SK-N-MC (cell line): Measurements from ENCODE around the gene AHRR.

ENCODE experiments used
- DNase-seq: peaks from one replicate; pipeline ENCODE4 v3.0.0-alpha.2; 2011; ENCODE audit warnings: low read depth, low spot score
- H3K27ac ChIP-seq: fragments of 200-600 bp; sonication (generic); 2 replicates; pipeline ENCODE4 v1.5.1; 2016; ENCODE audit warnings: mixed run types
- H3K36me3 ChIP-seq: fragments of 200-600 bp; sonication (generic); 2 replicates; pipeline ENCODE4 v1.6.1; 2017; ENCODE audit warnings: antibody characterized with exemption, low read length, mixed read lengths; ENCODE audit not compliant: insufficient read depth
- H3K4me3 ChIP-seq: fragments of 200-600 bp; sonication (generic); 2 replicates; pipeline ENCODE4 v1.5.1; 2016
- H3K9ac ChIP-seq: fragments of 200-600 bp; sonication (generic); 2 replicates; pipeline ENCODE4 v1.8.0; 2017; ENCODE audit warnings: mixed run types, mixed read lengths; ENCODE audit not compliant: insufficient read length
- H3K9me3 ChIP-seq: fragments of 200-600 bp; sonication (generic); 2 replicates; pipeline ENCODE4 v1.6.1; 2017; ENCODE audit warnings: low read depth, mild to moderate bottlenecking, antibody characterized with exemption, low read length, moderate library complexity, mixed read lengths
- EZH2 ChIP-seq: fragments of 200-600 bp; sonication (generic); IDR thresholded peaks from one replicate; pipeline ENCODE4 v1.6.1; 2017; ENCODE audit warnings: antibody characterized with exemption
- FOXP2 ChIP-seq: optimal IDR thresholded peaks from 2 replicates; pipeline ENCODE3; 2011; ENCODE audit warnings: mild to moderate bottlenecking, moderate library complexity; ENCODE audit not compliant: insufficient read depth; ENCODE audit errors: extremely low read length, control extremely low read depth
- POLR2AphosphoS5 ChIP-seq: IDR thresholded peaks from 2 replicates; pipeline ENCODE4 v1.6.1; 2012; ENCODE audit warnings: mild to moderate bottlenecking, low read depth, low read length, borderline replicate concordance

Gene AHRR

GRCh38 chr5:326109-326508 is 4.6 kb downstream of the AHRR start:
- H3K9me3 ChIP-seq: no peaks in the 10 kb centered on the region
- no peak overlapping the region for H3K4me3 ChIP-seq
- no peak for TF ChIP-seq FOXP2
- TF ChIP-seq EZH2: no peak
- TF ChIP-seq POLR2AphosphoS5: no peak
- no peak overlapping the region for H3K9ac ChIP-seq
- H3K27ac ChIP-seq: no peak overlapping the region
- peaks cover 19% of the 10 kb centered on the region; the same call in 1 of the 2 replicates for H3K36me3 ChIP-seq
- DNase-seq: no peak

DNA sequence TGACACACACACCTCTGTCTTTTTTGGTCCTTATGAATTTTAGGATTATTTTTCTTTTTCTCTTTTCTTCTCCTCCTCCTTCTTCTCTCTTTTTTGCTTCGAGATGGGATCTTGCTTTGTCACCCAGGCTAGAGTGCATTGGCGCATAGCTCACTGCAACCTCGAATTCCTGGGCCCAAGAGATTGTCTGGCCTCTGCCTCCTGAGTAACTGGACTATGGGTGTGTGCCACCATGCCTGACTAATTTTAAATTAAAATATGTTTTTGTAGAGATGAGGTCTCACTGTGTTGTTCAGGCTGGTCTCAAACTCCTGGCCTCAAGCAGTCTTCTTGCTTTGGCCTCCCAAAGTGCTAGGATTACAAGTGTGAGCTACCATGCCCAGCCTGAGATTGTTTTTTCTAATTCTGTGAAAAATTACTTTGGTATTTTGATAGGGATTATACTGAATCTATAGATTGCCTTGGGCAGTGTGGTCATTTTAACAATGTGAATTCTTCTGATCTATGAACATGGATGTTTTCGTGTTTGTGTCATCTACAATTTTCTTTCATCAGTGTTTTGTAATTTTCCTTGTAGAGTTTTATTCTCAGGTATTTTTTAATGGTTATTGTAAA is 7.7 kb downstream of the AHRR start:
- Histone ChIP-seq H3K9me3 (no peaks in the 10 kb centered on the region), H3K4me3 (no peak overlapping the region), H3K9ac (no peak overlapping the region), H3K27ac (no peak overlapping the region), H3K36me3 (peaks cover 12% of the 10 kb centered on the region; the same call in 1 of the 2 replicates)
- no peak for TF ChIP-seq FOXP2
- no peak for TF ChIP-seq EZH2
- TF ChIP-seq POLR2AphosphoS5: no peak
- DNase-seq: no peak

GRCh38 chr5:329768-330167 is 8.3 kb downstream of the AHRR start:
- Histone ChIP-seq H3K4me3 (no peak overlapping the region), H3K9ac (no peak overlapping the region), H3K27ac (no peak overlapping the region), H3K36me3 (peaks cover 12% of the 10 kb centered on the region; the same call in 1 of the 2 replicates), H3K9me3 (no peaks in the 10 kb centered on the region)
- TF ChIP-seq POLR2AphosphoS5 (no peak), EZH2 (no peak), FOXP2 (no peak)
- DNase-seq: no peak

DNA sequence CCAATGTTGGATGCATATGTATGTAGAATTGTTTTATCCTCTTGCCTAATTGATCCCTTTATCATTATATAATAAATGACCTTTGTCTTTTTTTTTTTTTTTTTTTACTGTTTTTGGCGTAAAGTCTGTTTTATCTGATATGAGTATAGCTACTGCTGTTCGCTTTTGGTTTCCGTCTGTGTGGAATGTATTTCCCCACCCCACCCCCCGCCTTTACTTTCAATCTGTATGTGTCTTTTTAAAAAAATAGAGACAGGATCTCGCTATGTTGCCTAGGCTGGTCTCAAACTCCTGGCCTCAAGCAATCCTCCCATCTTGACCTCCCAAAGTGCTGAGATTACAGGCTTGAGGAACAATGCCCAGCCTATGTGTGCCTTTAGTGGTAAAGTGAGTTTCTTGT is 11.3 kb downstream of the AHRR start:
- H3K9ac ChIP-seq: no peak overlapping the region
- no peak overlapping the region for H3K27ac ChIP-seq
- no peak for TF ChIP-seq FOXP2
- no peak for TF ChIP-seq EZH2
- TF ChIP-seq POLR2AphosphoS5: no peak
- H3K4me3 ChIP-seq: no peak overlapping the region
- no peak for DNase-seq
- no peaks in the 10 kb centered on the region for H3K36me3 ChIP-seq
- no peaks in the 10 kb centered on the region for H3K9me3 ChIP-seq

GRCh38 chr5:333945-334344 is 12.4 kb downstream of the AHRR start:
- no peaks in the 10 kb centered on the region for H3K36me3 ChIP-seq
- no peaks in the 10 kb centered on the region for H3K9me3 ChIP-seq
- no peak overlapping the region for H3K9ac ChIP-seq
- DNase-seq: no peak
- no peak overlapping the region for H3K27ac ChIP-seq
- no peak overlapping the region for H3K4me3 ChIP-seq
- TF ChIP-seq POLR2AphosphoS5: no peak
- no peak for TF ChIP-seq FOXP2
- TF ChIP-seq EZH2: no peak

- H3K9ac ChIP-seq: no peak overlapping the region
Observed at GRCh38 chr5:334903-335739, 13.6 kb downstream of the AHRR start.

GRCh38 chr5:335740-336038 is 14.2 kb downstream of the AHRR start:
- peaks cover 4% of the 10 kb centered on the region; the same call in 1 of the 2 replicates for H3K36me3 ChIP-seq
- H3K9ac ChIP-seq: no peak overlapping the region
- DNase-seq: no peak
- TF ChIP-seq POLR2AphosphoS5 (no peak), FOXP2 (no peak), EZH2 (no peak)
- no peak overlapping the region for H3K27ac ChIP-seq
- no peaks in the 10 kb centered on the region for H3K9me3 ChIP-seq
- H3K4me3 ChIP-seq: no peak overlapping the region

More at GRCh38 chr5:334903-335739, 13.6 kb downstream of the AHRR start:
- TF ChIP-seq EZH2: no peak
- TF ChIP-seq POLR2AphosphoS5: no peak
- TF ChIP-seq FOXP2: no peak
- no peaks in the 10 kb centered on the region for H3K9me3 ChIP-seq
- H3K27ac ChIP-seq: no peak overlapping the region
- H3K36me3 ChIP-seq: peaks cover 1% of the 10 kb centered on the region; the same call in 1 of the 2 replicates
- no peak for DNase-seq
- no peak overlapping the region for H3K4me3 ChIP-seq

DNA sequence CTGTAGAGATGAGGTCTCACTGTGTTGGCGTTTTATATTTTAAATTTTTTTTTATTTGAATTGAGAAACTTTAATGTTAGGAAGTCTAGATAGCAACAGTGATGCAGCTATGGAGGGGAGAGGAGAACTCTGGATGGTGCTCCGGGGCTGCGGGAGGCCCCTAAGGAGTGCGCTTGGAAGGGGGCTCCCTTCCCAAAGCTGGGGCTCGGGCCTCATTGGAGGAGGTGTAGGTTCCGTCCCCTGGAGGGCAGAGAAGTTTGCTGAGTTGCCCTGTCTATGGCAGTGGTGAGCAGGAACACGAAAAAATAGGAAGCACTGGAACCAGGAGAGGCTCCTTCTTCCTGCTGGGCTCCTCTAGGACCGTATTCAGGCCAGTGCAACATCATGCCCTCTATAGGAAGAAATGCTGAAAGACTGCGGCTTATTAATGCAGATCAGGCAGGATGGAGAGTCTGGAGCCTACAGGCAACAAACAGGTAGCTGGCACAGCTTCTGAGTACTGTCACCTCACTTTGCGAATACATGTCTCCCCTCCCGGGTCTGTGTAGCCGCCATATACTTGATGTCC is 16.1 kb downstream of the AHRR start:
- TF ChIP-seq EZH2: no peak
- no peak for TF ChIP-seq POLR2AphosphoS5
- no peak for TF ChIP-seq FOXP2
- no peak for DNase-seq
- H3K36me3 ChIP-seq: peaks cover 8% of the 10 kb centered on the region; the same call in 1 of the 2 replicates
- H3K4me3 ChIP-seq: no peak overlapping the region
- no peak overlapping the region for H3K9ac ChIP-seq
- no peaks in the 10 kb centered on the region for H3K9me3 ChIP-seq
- H3K27ac ChIP-seq: no peak overlapping the region
